ENCODE data around the gene INPP5D. TPM values are rescaled to one million over a fixed set of nuclear protein-coding genes. Genes with fewer than 3 reads are reported as not detected.

Gene INPP5D
- polyA plus RNA-seq, 1 donor (not counting 4 experiments of a cell fraction or from before 2014, with no cell fraction given) = 7.5 TPM

- Histone ChIP-seq H3K4me1 (ENCODE audit: control insufficient read depth, extremely low read depth, insufficient read depth, low read length) (peaks cover 11% of the 10 kb centered on the region), H3K27ac (ENCODE audit: control insufficient read depth, insufficient read depth, low read length) (no peak overlapping the region), H3K4me2 (ENCODE audit: control insufficient read depth, extremely low read depth, insufficient read depth, low read depth, low read length) (no peak overlapping the region), H3K79me2 (ENCODE audit: control insufficient read depth, insufficient read depth, low read length) (no peaks in the 10 kb centered on the region), H4K20me1 (ENCODE audit: control insufficient read depth, extremely low read depth, insufficient read depth, low read length) (no peaks in the 10 kb centered on the region), H3K36me3 (ENCODE audit: control insufficient read depth in 2 of 2, extremely low read depth in 1 of 2, insufficient read depth in 2 of 2, low read length in 2 of 2) (no peaks in the 10 kb centered on the region), H3K9ac (ENCODE audit: control insufficient read depth, extremely low read depth, insufficient read depth, low read length) (no peak overlapping the region), H3K4me3 (ENCODE audit: control insufficient read depth in 2 of 3, extremely low read depth in 1 of 3, insufficient read depth in 2 of 3, low read depth in 1 of 3, low read length in 3 of 3) (no peak overlapping the region), H2AFZ (ENCODE audit: control insufficient read depth, low read length) (no peak overlapping the region), H3K9me3 (ENCODE audit: control insufficient read depth, low read depth, low read length) (no peaks in the 10 kb centered on the region), H3K27me3 (ENCODE audit: control insufficient read depth, extremely low read depth, insufficient read depth, low read length) (peaks cover 17% of the 10 kb centered on the region), H3K9me1 (ENCODE audit: control insufficient read depth, extremely low read depth, insufficient read depth, low read length) (no peaks in the 10 kb centered on the region)
- TF ChIP-seq CTCF (optimal IDR thresholded peaks at IDR 0.05 in 1 of 3, IDR thresholded peaks at IDR 0.05 in 1 of 3, conservative IDR thresholded peaks at IDR 0.05 in 1 of 3; ENCODE audit: extremely low read depth in 1 of 3, insufficient read depth in 2 of 3, low read length in 3 of 3) (no peak), EZH2 (IDR thresholded peaks at IDR 0.05; ENCODE audit: low read length) (no peak)
- dilution Hi-C loops (cut with MboI; ENCODE audit: extremely low pct_ligation_motif_present, low sequenced_read_pairs) = no loop called here
- FAIRE-seq (no peak), DNase-seq (ENCODE audit: low read depth, low spot score) (no peak)
Observed at GRCh38 chr2:233079473-233079877, 19.3 kb downstream of the INPP5D start.

- no peaks in the 10 kb centered on the region for H3K79me2 ChIP-seq (ENCODE audit: control insufficient read depth, insufficient read depth, low read length)
- no peak overlapping the region for H3K9ac ChIP-seq (ENCODE audit: control insufficient read depth, extremely low read depth, insufficient read depth, low read length)
- FAIRE-seq (no peak), DNase-seq (ENCODE audit: low read depth, low spot score) (no peak)
- H4K20me1 ChIP-seq (ENCODE audit: control insufficient read depth, extremely low read depth, insufficient read depth, low read length) = no peaks in the 10 kb centered on the region
- TF ChIP-seq EZH2 (IDR thresholded peaks at IDR 0.05; ENCODE audit: low read length) (no peak), CTCF (optimal IDR thresholded peaks at IDR 0.05 in 1 of 3, IDR thresholded peaks at IDR 0.05 in 1 of 3, conservative IDR thresholded peaks at IDR 0.05 in 1 of 3; ENCODE audit: extremely low read depth in 1 of 3, insufficient read depth in 2 of 3, low read length in 3 of 3) (no peak)
- H3K4me3 ChIP-seq (ENCODE audit: control insufficient read depth in 2 of 3, extremely low read depth in 1 of 3, insufficient read depth in 2 of 3, low read depth in 1 of 3, low read length in 3 of 3) = no peak overlapping the region
- peaks cover 11% of the 10 kb centered on the region for H3K4me1 ChIP-seq (ENCODE audit: control insufficient read depth, extremely low read depth, insufficient read depth, low read length)
- peaks cover 21% of the 10 kb centered on the region for H3K27me3 ChIP-seq (ENCODE audit: control insufficient read depth, extremely low read depth, insufficient read depth, low read length)
- no peak overlapping the region for H3K27ac ChIP-seq (ENCODE audit: control insufficient read depth, insufficient read depth, low read length)
- H2AFZ ChIP-seq (ENCODE audit: control insufficient read depth, low read length) = no peak overlapping the region
- H3K4me2 ChIP-seq (ENCODE audit: control insufficient read depth, extremely low read depth, insufficient read depth, low read depth, low read length) = no peak overlapping the region
- no peaks in the 10 kb centered on the region for H3K9me3 ChIP-seq (ENCODE audit: control insufficient read depth, low read depth, low read length)
- H3K9me1 ChIP-seq (ENCODE audit: control insufficient read depth, extremely low read depth, insufficient read depth, low read length) = no peaks in the 10 kb centered on the region
- H3K36me3 ChIP-seq (ENCODE audit: control insufficient read depth in 2 of 2, extremely low read depth in 1 of 2, insufficient read depth in 2 of 2, low read length in 2 of 2) = no peaks in the 10 kb centered on the region
- dilution Hi-C loops (cut with MboI; ENCODE audit: extremely low pct_ligation_motif_present, low sequenced_read_pairs) = no loop called here
Observed at GRCh38 chr2:233079953-233080835, 20.1 kb downstream of the INPP5D start.
